Stimulated activated memory B cell treated with anti-CD40 and anti-IgM and Interleukin-4, amounts not matched to agents 10 μg/mL and 1 μg/mL and 100 μg/mL, for 72 hours (primary cell): ENCODE measurements around the gene SLC15A4.

Experiments used
- ATAC-seq: fragments of 150-1000 bp; cut with Tn5 transposase; 2 replicates; pipeline ENCODE4 v1.10.0; 2021
- H3K27ac Mint-ChIP-seq: one replicate; pipeline ENCODE4 v1.8.0; 2022; ENCODE audit warnings: mild to moderate bottlenecking, mixed read lengths
- H3K27me3 Mint-ChIP-seq: one replicate; pipeline ENCODE4 v1.8.0; 2022; ENCODE audit warnings: mixed read lengths
- H3K36me3 Mint-ChIP-seq: one replicate; pipeline ENCODE4 v1.8.0; 2022; ENCODE audit warnings: mixed read lengths
- H3K4me1 Mint-ChIP-seq: one replicate; pipeline ENCODE4 v1.8.0; 2022; ENCODE audit warnings: mixed read lengths
- H3K4me3 Mint-ChIP-seq: one replicate; pipeline ENCODE4 v1.8.0; 2022; ENCODE audit warnings: mild to moderate bottlenecking, moderate library complexity, mixed read lengths
- H3K9me3 Mint-ChIP-seq: one replicate; pipeline ENCODE4 v1.8.0; 2022; ENCODE audit warnings: mixed read lengths

The SLC15A4 gene

DNA sequence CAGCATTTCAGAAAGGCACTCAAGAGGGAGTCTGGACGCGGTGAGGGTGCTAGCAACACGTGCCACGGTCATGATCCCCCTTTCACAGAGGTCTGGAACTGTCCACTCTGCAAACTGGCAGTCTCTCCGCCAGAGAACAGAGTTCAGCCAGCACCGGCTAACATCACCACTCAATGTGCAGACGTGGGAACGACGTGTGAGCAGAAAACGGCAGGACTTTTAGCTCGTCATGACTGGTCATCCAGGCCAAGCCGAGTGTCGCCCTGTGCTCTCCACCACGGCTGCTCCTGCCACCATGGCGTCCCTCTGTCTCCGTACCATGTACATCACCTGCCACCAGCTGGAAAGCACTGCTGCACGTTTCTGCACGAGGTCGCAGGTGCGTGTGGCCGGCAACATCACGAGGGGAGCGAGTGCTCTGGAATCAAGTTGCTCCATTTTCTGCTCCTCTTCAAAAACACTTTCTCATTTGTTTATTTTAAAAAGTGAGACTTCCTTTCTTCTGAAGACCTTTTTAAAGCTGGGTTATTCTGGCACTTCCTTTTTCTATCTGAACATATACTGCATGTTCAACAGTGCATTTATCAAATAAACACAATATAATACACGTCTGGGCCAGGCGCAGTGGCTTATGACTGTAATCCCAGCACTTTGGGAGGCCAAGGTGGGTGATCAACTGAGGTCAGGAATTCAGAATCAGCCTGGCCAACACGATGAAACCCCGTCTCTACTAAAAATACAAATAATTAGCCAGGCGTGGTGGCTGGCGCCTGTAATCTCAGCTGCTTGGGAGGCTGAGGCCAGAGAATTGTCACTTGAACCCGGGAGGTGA lies 28.0 kb downstream of the SLC15A4 start:
- Mint-ChIP-seq H3K27me3 (no peaks in the 10 kb centered on the region), H3K9me3 (no peaks in the 10 kb centered on the region), H3K36me3 (peaks cover 94% of the 10 kb centered on the region), H3K4me3 (peak overlapping the region; percentile 51), H3K4me1 (peaks cover 93% of the 10 kb centered on the region), H3K27ac (peak overlapping the region; percentile 98)
- peak; percentile 59 for ATAC-seq

- H3K27ac Mint-ChIP-seq, result peak overlapping the region; percentile 98
- peak overlapping the region; percentile 53 for H3K4me3 Mint-ChIP-seq
- no peaks in the 10 kb centered on the region for H3K27me3 Mint-ChIP-seq
- peak; percentile 58 for ATAC-seq
- peaks cover 94% of the 10 kb centered on the region for H3K4me1 Mint-ChIP-seq
- peaks cover 91% of the 10 kb centered on the region for H3K36me3 Mint-ChIP-seq
- H3K9me3 Mint-ChIP-seq, result no peaks in the 10 kb centered on the region
Measured at GRCh38 chr12:128794661-128795529, 28.9 kb downstream of the SLC15A4 start.

- H3K4me3 Mint-ChIP-seq, result peak overlapping the region; percentile 30
- no peaks in the 10 kb centered on the region for H3K27me3 Mint-ChIP-seq
Measured at GRCh38 chr12:128793701-128794100, 30.1 kb downstream of the SLC15A4 start.

DNA sequence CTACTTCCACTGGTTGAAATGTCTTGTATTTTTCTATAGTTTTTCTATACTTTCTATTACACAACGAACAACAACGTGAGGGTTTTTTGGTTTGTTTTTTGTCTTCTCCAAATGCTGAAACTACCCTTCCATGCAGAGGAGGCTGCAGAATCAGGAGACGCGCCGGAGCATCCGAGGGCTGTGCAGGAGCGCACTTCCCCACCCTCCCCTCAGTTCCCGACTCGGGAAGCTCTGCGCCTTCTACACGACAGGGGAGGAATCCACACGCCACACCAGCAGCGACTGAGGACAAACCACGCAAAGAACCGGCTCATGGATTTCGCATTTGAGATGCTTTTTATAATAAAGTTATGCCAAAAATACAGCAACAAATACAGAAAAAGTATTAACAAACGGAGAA lies 30.9 kb downstream of the SLC15A4 start:
- no peaks in the 10 kb centered on the region for H3K27me3 Mint-ChIP-seq
- ATAC-seq, result no peak
- H3K4me3 Mint-ChIP-seq, result no peak overlapping the region
- no peaks in the 10 kb centered on the region for H3K9me3 Mint-ChIP-seq
- peaks cover 74% of the 10 kb centered on the region for H3K36me3 Mint-ChIP-seq
- H3K27ac Mint-ChIP-seq, result peak overlapping the region; percentile 98
- peaks cover 90% of the 10 kb centered on the region for H3K4me1 Mint-ChIP-seq

More at GRCh38 chr12:128793701-128794100, 30.1 kb downstream of the SLC15A4 start:
- Mint-ChIP-seq H3K9me3 (no peaks in the 10 kb centered on the region), H3K4me1 (peaks cover 94% of the 10 kb centered on the region), H3K27ac (peak overlapping the region; percentile 98), H3K36me3 (peaks cover 79% of the 10 kb centered on the region)
- no peak for ATAC-seq

- Mint-ChIP-seq H3K27me3 (no peaks in the 10 kb centered on the region), H3K4me3 (peak overlapping the region; percentile 31), H3K9me3 (no peaks in the 10 kb centered on the region), H3K4me1 (peaks cover 85% of the 10 kb centered on the region), H3K27ac (peak overlapping the region; percentile 98), H3K36me3 (peaks cover 69% of the 10 kb centered on the region)
- ATAC-seq, result no peak
Measured at GRCh38 chr12:128792398-128792797, 31.4 kb downstream of the SLC15A4 start.

DNA sequence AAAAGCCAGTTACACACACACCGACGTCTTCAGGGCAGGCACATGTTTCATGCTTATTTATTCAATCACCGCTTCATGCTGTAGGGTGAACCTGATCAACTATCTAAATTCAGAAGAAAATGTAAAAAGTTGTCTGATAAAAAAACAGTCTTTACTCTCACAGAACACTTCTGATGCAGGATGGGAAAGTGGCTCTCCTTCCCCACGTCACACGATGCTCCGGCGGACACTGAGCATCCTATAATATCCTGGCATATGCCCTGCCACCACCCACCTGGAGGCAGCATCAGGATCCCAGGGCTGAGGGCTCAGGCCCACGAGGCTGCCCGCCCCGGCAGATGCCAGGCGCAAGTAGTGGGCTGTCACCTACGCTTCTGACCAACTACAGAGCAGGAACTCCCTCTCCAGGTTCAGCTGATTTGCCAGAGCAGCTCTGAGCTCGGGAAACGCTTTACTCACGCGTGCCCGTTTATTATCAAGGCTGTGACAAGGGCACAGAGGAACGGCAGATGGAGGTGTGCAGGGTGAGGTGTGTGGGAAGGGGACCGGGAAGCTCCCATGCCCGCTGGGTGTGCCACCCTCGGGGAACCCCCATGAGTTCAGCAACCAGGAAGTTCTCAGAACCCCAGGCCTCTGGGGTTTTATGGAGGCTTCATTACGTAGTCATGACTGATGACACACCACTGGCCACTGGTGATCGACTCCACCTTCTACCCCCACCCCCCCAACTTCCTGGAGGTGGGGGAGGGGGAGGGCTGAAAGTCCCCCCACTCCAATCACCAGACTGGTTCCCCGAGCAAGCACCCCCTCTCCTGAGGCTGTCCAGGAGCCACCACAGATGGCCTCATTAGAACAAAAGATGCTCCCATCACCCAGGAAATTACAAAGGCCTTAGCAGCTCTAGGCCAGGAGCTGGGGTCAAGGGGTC lies 32.1 kb downstream of the SLC15A4 start:
- peak overlapping the region; percentile 98 for H3K27ac Mint-ChIP-seq
- no peaks in the 10 kb centered on the region for H3K9me3 Mint-ChIP-seq
- no peaks in the 10 kb centered on the region for H3K27me3 Mint-ChIP-seq
- peak; percentile 52 for ATAC-seq
- peaks cover 78% of the 10 kb centered on the region for H3K4me1 Mint-ChIP-seq
- no peak overlapping the region for H3K4me3 Mint-ChIP-seq
- peaks cover 64% of the 10 kb centered on the region for H3K36me3 Mint-ChIP-seq

DNA sequence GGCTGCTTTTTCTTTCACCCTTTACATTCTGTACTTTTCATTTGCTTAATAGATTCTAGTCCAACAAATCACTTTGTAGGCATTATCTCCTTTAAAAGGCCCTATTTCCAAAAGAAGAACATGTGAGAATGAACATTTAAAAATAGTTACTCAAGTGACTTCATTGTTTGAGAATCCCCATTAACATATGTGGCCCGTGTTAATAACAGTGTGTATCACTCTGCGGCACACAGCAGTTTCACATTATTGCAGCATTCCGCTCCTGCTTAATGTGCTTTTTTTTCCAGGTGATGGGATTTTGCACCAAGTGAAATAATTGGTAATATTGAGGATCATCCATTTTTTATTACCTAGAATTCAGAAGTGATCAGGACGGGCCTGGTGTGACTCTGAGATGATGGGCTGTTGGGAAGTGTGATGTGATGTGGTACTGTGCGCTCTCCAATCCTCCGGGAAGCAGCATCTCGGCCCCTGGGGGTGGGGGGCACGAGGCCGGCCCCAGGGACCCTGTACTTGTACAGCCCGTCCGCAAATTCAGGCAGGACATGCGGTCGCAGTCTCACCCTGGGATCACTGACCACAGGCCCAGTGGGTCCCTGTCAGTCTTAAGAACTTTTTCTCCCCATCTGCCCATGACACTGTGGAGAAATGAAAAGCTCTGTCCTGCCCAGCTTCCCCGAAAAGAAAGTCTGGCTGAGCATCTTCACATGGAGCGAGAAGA lies 32.9 kb downstream of the SLC15A4 start:
- H3K27ac Mint-ChIP-seq, result peak overlapping the region; percentile 98
- H3K4me3 Mint-ChIP-seq, result no peak overlapping the region
- no peaks in the 10 kb centered on the region for H3K9me3 Mint-ChIP-seq
- ATAC-seq, result no peak
- peaks cover 69% of the 10 kb centered on the region for H3K4me1 Mint-ChIP-seq
- H3K36me3 Mint-ChIP-seq, result peaks cover 55% of the 10 kb centered on the region
- H3K27me3 Mint-ChIP-seq, result no peaks in the 10 kb centered on the region

GRCh38 chr12:128790221-128790620 lies 33.5 kb downstream of the SLC15A4 start:
- ATAC-seq, result no peak
- Mint-ChIP-seq H3K36me3 (peaks cover 49% of the 10 kb centered on the region), H3K27me3 (no peaks in the 10 kb centered on the region), H3K27ac (peak overlapping the region; percentile 98), H3K9me3 (no peaks in the 10 kb centered on the region), H3K4me3 (no peak overlapping the region), H3K4me1 (peaks cover 63% of the 10 kb centered on the region)

DNA sequence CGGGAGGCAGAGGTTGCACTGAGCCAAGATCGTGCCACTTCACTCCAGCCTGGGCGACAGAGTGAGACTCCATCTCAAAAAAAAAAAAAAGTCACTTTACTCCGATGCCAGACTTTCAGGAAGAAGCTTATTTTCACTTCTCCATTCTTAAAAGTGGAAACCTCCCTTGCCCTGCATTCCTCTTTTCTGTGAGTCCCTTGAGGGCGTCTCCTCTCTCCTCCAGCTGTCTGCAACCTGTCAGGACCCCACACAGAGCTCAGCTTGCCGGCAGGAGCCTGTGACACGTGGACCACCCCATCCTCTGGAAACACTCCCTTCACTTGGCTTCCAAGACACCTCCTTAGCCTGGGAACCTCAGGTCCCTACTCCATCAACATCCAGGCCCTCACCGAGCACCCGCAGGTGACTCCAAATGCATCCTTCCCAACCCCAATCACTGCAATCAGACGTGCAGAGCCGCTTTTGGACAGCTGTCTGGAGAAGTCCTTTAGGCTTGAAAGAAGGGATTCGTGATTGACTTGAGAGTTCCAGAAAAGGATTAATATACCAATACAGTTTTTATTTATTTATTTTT lies 34.3 kb downstream of the SLC15A4 start:
- Mint-ChIP-seq H3K36me3 (peaks cover 41% of the 10 kb centered on the region), H3K4me3 (peak overlapping the region; percentile 33), H3K27ac (peak overlapping the region; percentile 98), H3K4me1 (peaks cover 56% of the 10 kb centered on the region), H3K9me3 (no peaks in the 10 kb centered on the region), H3K27me3 (no peaks in the 10 kb centered on the region)
- ATAC-seq, result peak; percentile 50

DNA sequence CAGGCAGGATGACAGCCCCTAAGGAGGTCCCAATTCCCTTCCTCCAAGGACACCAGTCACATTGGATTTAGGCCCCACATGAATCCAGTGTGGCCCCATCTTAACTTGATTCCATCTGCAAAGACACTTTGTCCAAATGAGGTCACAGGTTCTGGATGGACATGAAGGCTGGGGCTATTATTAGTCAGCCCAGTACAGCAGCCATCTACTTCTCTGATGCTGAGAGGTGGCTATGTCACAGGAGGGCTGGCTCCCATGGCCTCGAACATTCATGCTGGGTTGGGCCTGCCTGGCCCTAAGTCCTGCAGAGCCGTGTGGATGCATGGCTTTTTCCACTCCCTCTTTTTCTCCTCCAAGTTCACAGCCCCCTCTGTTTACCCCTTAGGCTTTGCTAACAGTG lies 35.9 kb downstream of the SLC15A4 start:
- ATAC-seq, result no peak
- Mint-ChIP-seq H3K27me3 (no peaks in the 10 kb centered on the region), H3K4me3 (no peak overlapping the region), H3K27ac (peak overlapping the region; percentile 8), H3K4me1 (peaks cover 58% of the 10 kb centered on the region), H3K36me3 (peaks cover 26% of the 10 kb centered on the region), H3K9me3 (no peaks in the 10 kb centered on the region)

- H3K36me3 Mint-ChIP-seq, result peaks cover 16% of the 10 kb centered on the region
- no peaks in the 10 kb centered on the region for H3K9me3 Mint-ChIP-seq
- H3K4me3 Mint-ChIP-seq, result no peak overlapping the region
- H3K4me1 Mint-ChIP-seq, result peaks cover 56% of the 10 kb centered on the region
- no peak for ATAC-seq
- H3K27me3 Mint-ChIP-seq, result no peaks in the 10 kb centered on the region
- no peak overlapping the region for H3K27ac Mint-ChIP-seq
Measured at GRCh38 chr12:128786741-128787391, 36.9 kb downstream of the SLC15A4 start.

GRCh38 chr12:128784030-128784760 lies 39.6 kb downstream of the SLC15A4 start:
- no peak for ATAC-seq
- Mint-ChIP-seq H3K9me3 (peaks cover 1% of the 10 kb centered on the region), H3K27ac (peak overlapping the region; percentile 75), H3K4me3 (no peak overlapping the region), H3K27me3 (no peaks in the 10 kb centered on the region), H3K4me1 (peaks cover 30% of the 10 kb centered on the region), H3K36me3 (no peaks in the 10 kb centered on the region)

GRCh38 chr12:128783129-128783574 lies 40.6 kb downstream of the SLC15A4 start:
- Mint-ChIP-seq H3K36me3 (no peaks in the 10 kb centered on the region), H3K27me3 (no peaks in the 10 kb centered on the region), H3K9me3 (peaks cover 2% of the 10 kb centered on the region), H3K4me1 (peaks cover 25% of the 10 kb centered on the region), H3K27ac (peak overlapping the region; percentile 75), H3K4me3 (peak overlapping the region; percentile 81)
- peak; percentile 72 for ATAC-seq
